SU-DHL-6 (cell line): ENCODE results near the gene CHMP1A.

Source experiments
- H2AFZ ChIP-seq: fragments of 200-600 bp; sonication (generic); 2 replicates; pipeline ENCODE4 v1.6.1; 2014; ENCODE audit warnings: low read depth, mild to moderate bottlenecking, moderate library complexity, mixed read lengths, antibody characterized with exemption, low read length; ENCODE audit not compliant: severe bottlenecking
- H3F3A ChIP-seq: fragments of 200-600 bp; shearing (Covaris generic); 2 replicates; pipeline ENCODE4 v1.6.0; 2016; ENCODE audit warnings: antibody characterized with exemption, mild to moderate bottlenecking; ENCODE audit not compliant: insufficient read depth
- H3K27ac ChIP-seq: fragments of 200-600 bp; sonication (generic); 2 replicates; pipeline ENCODE4 v1.5.1; 2016; ENCODE audit warnings: low read depth, mild to moderate bottlenecking, low read length, moderate library complexity, mixed read lengths
- H3K27me3 ChIP-seq: fragments of 200-600 bp; sonication (generic), shearing (Covaris generic); 2 replicates; pipeline ENCODE4 v1.6.0; 2014; ENCODE audit warnings: mild to moderate bottlenecking, low read length
- H3K36me3 ChIP-seq: fragments of 200-600 bp; sonication (generic); 2 replicates; pipeline ENCODE4 v1.6.1; 2014; ENCODE audit warnings: mild to moderate bottlenecking, low read length, mixed read lengths
- H3K4me2 ChIP-seq: fragments of 300-600, 200-600 bp; shearing (Covaris generic), sonication (generic); 2 replicates; pipeline ENCODE4 v1.6.0; 2014; ENCODE audit warnings: low read length, low read depth, mild to moderate bottlenecking; ENCODE audit not compliant: poor library complexity, severe bottlenecking
- H3K4me3 ChIP-seq: fragments of 200-600 bp; sonication (generic); 2 replicates; pipeline ENCODE4 v1.5.1; 2014; ENCODE audit warnings: antibody characterized with exemption, low read length, mild to moderate bottlenecking, mixed read lengths; ENCODE audit not compliant: insufficient read depth, poor library complexity, severe bottlenecking
- H3K79me2 ChIP-seq: fragments of 200-600 bp; sonication (generic); 2 replicates; pipeline ENCODE4 v1.6.1; 2014; ENCODE audit warnings: mild to moderate bottlenecking, low read length, moderate library complexity; ENCODE audit not compliant: insufficient read depth
- H3K9ac ChIP-seq: fragments of 200-600 bp; sonication (generic); 2 replicates; pipeline ENCODE4 v1.7.0; 2014; ENCODE audit warnings: mild to moderate bottlenecking, low read length
- H3K9me2 ChIP-seq: fragments of 200-600 bp; sonication (generic); replicated peaks from 2 replicates; pipeline ENCODE4 v1.6.1; 2014; ENCODE audit warnings: low read length; ENCODE audit not compliant: insufficient read depth
- H3K9me3 ChIP-seq: fragments of 200-600 bp; sonication (generic); 2 replicates; pipeline ENCODE4 v1.6.1; 2014; ENCODE audit warnings: low read length, mixed read lengths; ENCODE audit not compliant: insufficient read depth
- H4K20me1 ChIP-seq: fragments of 200-600 bp; sonication (generic); 2 replicates; pipeline ENCODE4 v1.6.1; 2014; ENCODE audit warnings: low read depth, mild to moderate bottlenecking, antibody characterized with exemption, low read length, moderate library complexity, mixed read lengths
- EZH2phosphoT487 ChIP-seq: fragments of 200-600 bp; sonication (generic), shearing (Covaris generic); conservative IDR thresholded peaks from 2 replicates; pipeline ENCODE4 v1.6.1; 2018; ENCODE audit warnings: mild to moderate bottlenecking, antibody characterized with exemption, low read length, moderate library complexity, mixed read lengths
- TF ChIP-seq, protein P1 (sequence below): fragments of 200-600 bp; sonication (generic); IDR thresholded peaks from one replicate; pipeline ENCODE4 v1.5.1; 2017; ENCODE audit warnings: antibody characterized with exemption, mild to moderate bottlenecking, low read length, moderate library complexity; ENCODE audit not compliant: insufficient read depth, poor library complexity, severe bottlenecking

The CHMP1A gene

DNA sequence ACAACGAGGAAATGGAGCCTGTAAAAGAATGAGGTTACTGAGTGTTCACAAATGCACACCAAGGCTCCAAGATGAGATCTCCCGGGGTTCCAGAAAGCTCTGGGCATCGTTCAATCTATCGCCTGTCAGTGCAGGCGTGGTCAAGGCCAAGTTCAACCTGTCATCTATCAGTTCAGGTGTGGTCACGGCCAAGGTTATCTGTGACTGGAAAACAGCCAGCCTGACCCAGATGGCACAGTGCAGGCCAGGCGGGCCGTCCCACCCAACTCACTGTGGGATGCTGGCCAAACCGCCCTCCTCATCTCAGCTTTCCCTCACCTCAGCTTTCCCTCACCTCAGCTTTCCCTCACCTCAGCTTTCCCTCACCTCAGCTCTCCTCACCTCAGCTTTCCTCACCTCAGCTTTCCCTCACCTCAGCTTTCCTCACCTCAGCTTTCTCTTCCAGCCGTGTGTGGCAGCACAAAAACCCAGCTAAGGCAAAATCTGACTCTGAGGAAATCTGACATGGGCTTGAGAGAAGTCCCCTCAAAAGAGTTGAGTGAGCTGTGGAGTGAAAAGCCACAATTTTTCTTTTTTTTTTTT, 2.4 kb downstream of the CHMP1A start:
- H3K9ac ChIP-seq: no peak overlapping the region
- H4K20me1 ChIP-seq: no peaks in the 10 kb centered on the region; the same call in 1 of the 2 replicates
- peaks cover 67% of the 10 kb centered on the region for H3K79me2 ChIP-seq

GRCh38 chr16:89653656-89654295, 3.7 kb downstream of the CHMP1A start:
- Histone ChIP-seq H3K9me3 (no peaks in the 10 kb centered on the region), H3K4me2 (no peak overlapping the region), H4K20me1 (no peaks in the 10 kb centered on the region; the same call in 1 of the 2 replicates), H3K4me3 (no peak overlapping the region), H3F3A (no peaks in the 10 kb centered on the region), H3K27me3 (no peaks in the 10 kb centered on the region), H3K9ac (no peak overlapping the region), H3K79me2 (peaks cover 53% of the 10 kb centered on the region), H3K27ac (no peak overlapping the region), H3K36me3 (no peaks in the 10 kb centered on the region), H2AFZ (no peak overlapping the region), H3K9me2 (no peaks in the 10 kb centered on the region)
- TF ChIP-seq, protein P1, sequence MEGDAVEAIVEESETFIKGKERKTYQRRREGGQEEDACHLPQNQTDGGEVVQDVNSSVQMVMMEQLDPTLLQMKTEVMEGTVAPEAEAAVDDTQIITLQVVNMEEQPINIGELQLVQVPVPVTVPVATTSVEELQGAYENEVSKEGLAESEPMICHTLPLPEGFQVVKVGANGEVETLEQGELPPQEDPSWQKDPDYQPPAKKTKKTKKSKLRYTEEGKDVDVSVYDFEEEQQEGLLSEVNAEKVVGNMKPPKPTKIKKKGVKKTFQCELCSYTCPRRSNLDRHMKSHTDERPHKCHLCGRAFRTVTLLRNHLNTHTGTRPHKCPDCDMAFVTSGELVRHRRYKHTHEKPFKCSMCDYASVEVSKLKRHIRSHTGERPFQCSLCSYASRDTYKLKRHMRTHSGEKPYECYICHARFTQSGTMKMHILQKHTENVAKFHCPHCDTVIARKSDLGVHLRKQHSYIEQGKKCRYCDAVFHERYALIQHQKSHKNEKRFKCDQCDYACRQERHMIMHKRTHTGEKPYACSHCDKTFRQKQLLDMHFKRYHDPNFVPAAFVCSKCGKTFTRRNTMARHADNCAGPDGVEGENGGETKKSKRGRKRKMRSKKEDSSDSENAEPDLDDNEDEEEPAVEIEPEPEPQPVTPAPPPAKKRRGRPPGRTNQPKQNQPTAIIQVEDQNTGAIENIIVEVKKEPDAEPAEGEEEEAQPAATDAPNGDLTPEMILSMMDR: no peak
- no peak for TF ChIP-seq EZH2phosphoT487

More for the DNA sequence above, 2.4 kb downstream of the CHMP1A start:
- no peaks in the 10 kb centered on the region for H3K36me3 ChIP-seq
- H3K9me2 ChIP-seq: no peaks in the 10 kb centered on the region
- H2AFZ ChIP-seq: no peak overlapping the region
- H3K9me3 ChIP-seq: no peaks in the 10 kb centered on the region
- no peaks in the 10 kb centered on the region for H3K27me3 ChIP-seq
- no peak overlapping the region for H3K27ac ChIP-seq
- TF ChIP-seq EZH2phosphoT487: no peak
- TF ChIP-seq, protein P1: no peak
- no peak overlapping the region for H3K4me3 ChIP-seq
- H3F3A ChIP-seq: no peaks in the 10 kb centered on the region
- H3K4me2 ChIP-seq: no peak overlapping the region

- H3K9me2 ChIP-seq: no peaks in the 10 kb centered on the region
- no peak overlapping the region for H2AFZ ChIP-seq
- no peaks in the 10 kb centered on the region for H3K27me3 ChIP-seq
- no peaks in the 10 kb centered on the region; the same call in 1 of the 2 replicates for H4K20me1 ChIP-seq
- H3K36me3 ChIP-seq: no peaks in the 10 kb centered on the region
- peaks cover 36% of the 10 kb centered on the region for H3K79me2 ChIP-seq
- no peaks in the 10 kb centered on the region for H3K9me3 ChIP-seq
- no peak overlapping the region for H3K27ac ChIP-seq
- H3K9ac ChIP-seq: no peak overlapping the region
- TF ChIP-seq, protein P1: no peak
- no peak for TF ChIP-seq EZH2phosphoT487
- H3F3A ChIP-seq: no peaks in the 10 kb centered on the region
- no peak overlapping the region for H3K4me3 ChIP-seq
- H3K4me2 ChIP-seq: no peak overlapping the region
Measured at GRCh38 chr16:89651584-89651983, 5.9 kb downstream of the CHMP1A start.
